Brain microvascular endothelial cell (primary cell): Measurements from ENCODE around the gene ASCC1.
A peak's percentile ranks its signal among the peaks of the same experiment; 100 is the strongest.
"Not testable (repeated sequence)": the region's sequence is repeated elsewhere in the genome, so short reads cannot be mapped to it uniquely, and the experiment has no call there.

ENCODE experiments used
- DNase-seq: peaks from one replicate; pipeline ENCODE4 v3.0.0-alpha.2; 2020
- H3K27ac ChIP-seq: fragments of 250-450 bp; sonication (Bioruptor Pico); 2 replicates; pipeline ENCODE4 v1.5.1; 2020; ENCODE audit warnings: mild to moderate bottlenecking, moderate library complexity
- H3K27me3 ChIP-seq: fragments of 250-450 bp; sonication (Bioruptor Pico); replicated peaks from 2 replicates; pipeline ENCODE4 v1.5.1; 2020; ENCODE audit warnings: mild to moderate bottlenecking
- H3K36me3 ChIP-seq: fragments of 250-450 bp; sonication (Bioruptor Pico); replicated peaks from 2 replicates; pipeline ENCODE4 v1.5.1; 2020; ENCODE audit warnings: mild to moderate bottlenecking
- H3K4me3 ChIP-seq: 2 replicates; pipeline ENCODE4 v1.5.1; 2011; ENCODE audit warnings: low read depth, mild to moderate bottlenecking, control low read depth, low read length, moderate library complexity
- in situ Hi-C: cut with HindIII; loops from 2 replicates; pipeline ENCODE4 v1.10.0; 2017; ENCODE audit warnings: low sequenced_read_pairs, low pct_ligation_motif_present
- TF ChIP-seq, protein P1 (sequence below): IDR thresholded peaks from 2 replicates; pipeline ENCODE4 v1.5.1; 2011; ENCODE audit warnings: low read depth, mild to moderate bottlenecking, moderate library complexity, low read length, control low read depth, inconsistent platforms; ENCODE audit errors: missing control alignments

ASCC1 gene

DNA sequence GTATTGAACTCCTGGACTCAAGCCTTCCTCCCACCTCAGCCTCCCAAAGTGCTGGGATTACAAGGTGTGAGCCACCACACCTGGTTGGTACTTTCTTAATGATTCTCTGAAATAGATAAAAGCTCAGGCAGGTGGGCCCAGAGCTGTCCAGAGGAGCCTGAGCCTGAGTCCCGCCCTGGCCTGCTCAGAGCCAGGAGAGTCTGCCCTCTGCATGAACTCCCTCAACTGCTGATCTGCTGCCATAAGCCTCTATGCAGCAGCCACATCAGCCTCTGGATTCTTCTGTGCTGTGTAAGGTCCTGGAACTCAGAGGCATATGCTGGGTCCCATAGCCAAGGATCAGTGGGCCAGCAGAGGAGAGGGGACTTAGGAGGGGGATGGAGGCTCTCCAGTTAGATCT lies 34.6 kb upstream of the ASCC1 start:
- Histone ChIP-seq H3K27ac (peak overlapping the region; percentile 55), H3K4me3 (no peak overlapping the region), H3K36me3 (no peaks in the 10 kb centered on the region), H3K27me3 (no peaks in the 10 kb centered on the region)
- TF ChIP-seq, protein P1, sequence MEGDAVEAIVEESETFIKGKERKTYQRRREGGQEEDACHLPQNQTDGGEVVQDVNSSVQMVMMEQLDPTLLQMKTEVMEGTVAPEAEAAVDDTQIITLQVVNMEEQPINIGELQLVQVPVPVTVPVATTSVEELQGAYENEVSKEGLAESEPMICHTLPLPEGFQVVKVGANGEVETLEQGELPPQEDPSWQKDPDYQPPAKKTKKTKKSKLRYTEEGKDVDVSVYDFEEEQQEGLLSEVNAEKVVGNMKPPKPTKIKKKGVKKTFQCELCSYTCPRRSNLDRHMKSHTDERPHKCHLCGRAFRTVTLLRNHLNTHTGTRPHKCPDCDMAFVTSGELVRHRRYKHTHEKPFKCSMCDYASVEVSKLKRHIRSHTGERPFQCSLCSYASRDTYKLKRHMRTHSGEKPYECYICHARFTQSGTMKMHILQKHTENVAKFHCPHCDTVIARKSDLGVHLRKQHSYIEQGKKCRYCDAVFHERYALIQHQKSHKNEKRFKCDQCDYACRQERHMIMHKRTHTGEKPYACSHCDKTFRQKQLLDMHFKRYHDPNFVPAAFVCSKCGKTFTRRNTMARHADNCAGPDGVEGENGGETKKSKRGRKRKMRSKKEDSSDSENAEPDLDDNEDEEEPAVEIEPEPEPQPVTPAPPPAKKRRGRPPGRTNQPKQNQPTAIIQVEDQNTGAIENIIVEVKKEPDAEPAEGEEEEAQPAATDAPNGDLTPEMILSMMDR: no peak
- in situ Hi-C loops: no loop called here
- DNase-seq: peak; percentile 89

DNA sequence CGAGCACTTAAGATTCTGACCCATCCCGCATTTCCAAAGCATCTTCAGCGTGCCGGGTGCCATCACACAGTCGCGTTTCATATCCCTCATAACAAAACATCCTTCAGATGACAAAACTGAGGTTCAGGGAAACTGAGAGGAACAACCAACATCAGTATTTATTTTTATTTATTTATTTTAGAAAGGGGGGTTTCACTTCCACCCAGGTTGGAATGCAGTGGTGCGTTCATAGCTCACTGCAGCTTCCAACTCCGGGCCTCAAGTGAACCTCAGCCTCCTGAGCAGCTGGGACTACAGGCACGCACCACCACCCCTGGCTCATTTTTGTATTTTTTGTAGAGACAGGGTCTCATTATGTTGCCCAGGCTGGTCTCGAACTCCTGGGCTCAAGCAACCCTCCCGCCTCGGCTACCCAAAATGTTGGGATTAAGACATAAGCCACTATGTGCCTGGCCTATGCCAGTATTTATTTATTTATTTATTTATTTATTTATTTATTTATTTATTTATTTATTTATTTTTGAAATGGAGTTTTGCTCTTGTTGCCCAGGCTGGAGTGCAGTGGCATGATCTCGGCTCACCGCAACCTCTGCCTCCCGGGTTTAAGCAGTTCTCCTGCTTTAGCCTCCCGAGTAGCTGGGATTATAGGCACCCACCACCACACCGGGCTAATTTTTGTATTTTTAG lies 33.2 kb upstream of the ASCC1 start:
- in situ Hi-C loops, DNase-seq, H3K36me3 ChIP-seq, H3K27me3 ChIP-seq, H3K4me3 ChIP-seq: not testable (repeated sequence)
- peak overlapping the region; percentile 90 for H3K27ac ChIP-seq

DNA sequence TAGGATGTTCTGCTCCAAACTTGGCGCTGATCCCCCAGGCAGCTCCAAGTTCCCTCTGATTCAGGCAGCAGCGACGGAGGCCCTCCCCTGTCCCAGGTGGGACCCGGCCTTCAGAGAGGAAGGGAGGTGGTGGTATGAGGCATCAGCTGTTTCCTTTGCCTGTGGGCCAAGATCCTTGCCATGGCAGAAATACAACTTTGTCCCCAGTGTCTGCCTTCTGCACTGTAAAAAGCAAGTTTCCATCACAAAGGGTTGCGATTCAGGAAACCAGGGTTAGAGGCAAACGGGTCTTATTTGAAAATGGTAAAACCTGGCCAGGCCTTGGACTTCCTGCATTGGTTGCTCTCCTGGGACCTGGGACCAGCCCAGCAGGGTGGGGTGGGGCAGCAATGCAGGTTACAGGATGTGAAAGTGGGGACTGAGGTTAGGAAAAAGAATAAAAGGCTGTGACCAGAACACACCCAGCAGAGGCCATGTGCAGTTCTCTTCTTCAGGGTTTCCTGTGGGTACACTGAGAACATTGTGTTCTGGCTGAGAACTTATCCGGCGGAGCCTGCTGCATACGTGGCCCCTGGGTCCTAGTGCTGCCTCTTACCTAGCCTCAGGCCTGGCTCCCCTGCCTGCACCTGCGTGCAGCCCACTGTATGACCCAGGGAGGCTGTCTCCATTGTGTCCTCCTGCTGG lies 32.5 kb upstream of the ASCC1 start:
- H3K36me3 ChIP-seq: no peaks in the 10 kb centered on the region
- DNase-seq: peak; percentile 77
- no peak overlapping the region for H3K4me3 ChIP-seq
- peak overlapping the region; percentile 90 for H3K27ac ChIP-seq
- TF ChIP-seq, protein P1: no peak
- H3K27me3 ChIP-seq: no peaks in the 10 kb centered on the region
- in situ Hi-C loops: no loop called here

DNA sequence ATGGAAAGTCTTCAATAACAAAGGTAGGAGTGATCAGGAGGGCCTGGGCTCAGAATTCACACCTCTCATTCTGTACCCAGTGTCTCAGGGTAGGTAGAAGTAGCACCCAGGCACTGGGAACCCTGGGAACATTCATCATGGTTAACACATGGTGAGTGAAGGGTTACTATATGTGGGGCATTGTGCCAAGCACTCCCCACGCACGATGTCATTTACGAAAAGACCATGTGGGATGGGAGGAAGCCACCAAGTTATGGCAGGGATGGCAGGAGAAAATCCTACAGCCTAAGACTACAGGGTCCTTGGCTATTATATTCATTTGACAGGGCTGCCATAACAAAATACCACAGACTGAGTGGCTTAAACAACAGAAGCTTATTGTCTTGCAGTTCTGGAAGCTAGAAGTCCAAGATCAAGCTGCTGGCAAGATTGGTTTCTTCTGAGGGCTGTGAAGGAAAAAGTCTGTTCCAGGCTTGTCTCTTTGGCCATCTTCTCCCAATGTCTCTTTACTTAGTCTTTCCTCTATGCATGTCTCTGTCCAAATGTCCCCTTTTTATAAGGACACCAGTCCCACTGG lies 30.0 kb upstream of the ASCC1 start:
- no peaks in the 10 kb centered on the region for H3K27me3 ChIP-seq
- in situ Hi-C loops: no loop called here
- no peaks in the 10 kb centered on the region for H3K36me3 ChIP-seq
- no peak overlapping the region for H3K27ac ChIP-seq
- H3K4me3 ChIP-seq: no peak overlapping the region
- no peak for DNase-seq
- TF ChIP-seq, protein P1: no peak

DNA sequence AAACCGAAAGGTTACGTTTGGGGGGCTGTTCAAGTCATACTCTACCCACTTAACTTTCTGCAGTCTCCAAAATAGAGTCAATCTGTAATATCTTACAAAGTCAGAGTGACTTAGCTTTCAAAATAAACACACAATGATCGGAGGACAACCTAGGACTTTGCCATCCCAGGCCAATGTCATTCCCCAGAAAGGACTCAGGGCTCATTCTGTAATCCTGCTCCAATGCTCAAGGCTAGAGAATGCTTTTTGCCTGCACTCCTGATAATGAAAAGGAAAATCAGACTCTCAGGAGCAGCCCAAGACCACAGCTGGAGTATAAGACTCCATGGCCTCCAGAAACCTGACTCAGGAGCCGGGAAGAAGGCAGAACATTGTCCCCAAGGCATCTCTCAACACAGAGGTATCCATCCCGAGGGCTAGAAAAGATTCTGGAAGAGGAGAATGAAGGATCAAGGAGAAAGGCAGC lies 28.5 kb upstream of the ASCC1 start:
- TF ChIP-seq, protein P1: no peak
- no peaks in the 10 kb centered on the region for H3K36me3 ChIP-seq
- H3K4me3 ChIP-seq: no peak overlapping the region
- in situ Hi-C loops: no loop called here
- no peaks in the 10 kb centered on the region for H3K27me3 ChIP-seq
- no peak for DNase-seq
- peak overlapping the region; percentile 79 for H3K27ac ChIP-seq

DNA sequence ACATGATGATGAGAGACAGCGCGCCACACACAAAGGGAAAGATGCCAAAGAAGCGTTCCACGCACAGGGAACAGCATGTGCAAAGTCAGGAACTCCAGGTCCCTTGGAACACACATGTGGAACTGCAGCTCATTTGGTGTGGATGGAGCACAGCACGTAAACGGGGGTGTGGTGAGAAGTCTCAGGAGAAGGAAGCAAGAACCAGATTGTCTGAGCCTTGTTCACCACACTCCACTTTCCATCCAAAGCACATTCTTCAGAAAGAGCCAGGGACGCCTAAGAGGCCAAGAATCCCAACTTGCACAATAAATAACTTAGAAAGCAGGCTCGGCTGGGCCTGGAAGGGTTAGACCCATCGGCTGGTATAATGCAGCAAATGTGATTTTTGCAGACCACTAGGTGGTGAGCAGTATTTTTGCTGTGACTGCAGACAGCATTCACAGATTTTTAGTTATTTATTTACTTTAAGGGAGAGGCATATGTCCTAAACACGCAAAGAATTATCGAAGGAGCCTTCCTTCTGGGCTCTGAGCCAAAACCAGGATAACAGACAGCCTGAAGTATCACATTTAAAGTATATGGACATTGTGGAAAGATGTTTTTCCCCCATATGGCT lies 27.9 kb upstream of the ASCC1 start:
- Histone ChIP-seq H3K27ac (peak overlapping the region; percentile 79), H3K36me3 (no peaks in the 10 kb centered on the region), H3K4me3 (no peak overlapping the region), H3K27me3 (no peaks in the 10 kb centered on the region)
- DNase-seq: peak; percentile 89
- in situ Hi-C loops: no loop called here
- TF ChIP-seq, protein P1: peak; percentile 65
